BJ (cell line): ENCODE results near the gene AP3D1. TPM values are rescaled to one million over a fixed set of nuclear protein-coding genes. Genes with fewer than 3 reads are reported as not detected.

Source experiments
- CTCF ChIA-PET: fragments of 350-600 bp; formaldehyde crosslinking; extraction: SDS; loops from one replicate; lab custom pipeline; 2021; ENCODE audit warnings: antibody characterized with exemption, inconsistent platforms; lab: Yijun Ruan, JAX
- POLR2A ChIA-PET: fragments of 300-600 bp; sonication (Branson Sonifier 250); formaldehyde crosslinking; extraction: SDS; loops from one replicate; lab custom pipeline; 2021; ENCODE audit warnings: antibody characterized with exemption; lab: Charles Lee
- DNase-seq: peaks from one replicate; pipeline ENCODE4 v3.0.0-alpha.2; 2011; ENCODE audit warnings: low read depth
- H3K27me3 ChIP-seq: 2 replicates; pipeline ENCODE4 v1.6.0; 2011; ENCODE audit warnings: low read length; ENCODE audit not compliant: control insufficient read depth, insufficient read depth
- H3K36me3 ChIP-seq: 2 replicates; pipeline ENCODE4 v1.5.1; 2011; ENCODE audit warnings: low read length; ENCODE audit not compliant: control insufficient read depth, insufficient read depth
- H3K4me3 ChIP-seq: 2 replicates; pipeline ENCODE4 v1.5.1; 2011; ENCODE audit warnings: low read depth, mild to moderate bottlenecking, control low read depth, low read length
- polyA plus RNA-seq: library from polyadenylated mRNA; depleted of rRNA; stranded (reverse); fragments of >200 nt; gene quantifications from 2 replicates; pipeline ENCODE4 v1.2.3, GENCODE V29; 2011
- TF ChIP-seq, protein P1 (sequence below): IDR thresholded peaks from 2 replicates; pipeline ENCODE4 v1.5.1; 2011; ENCODE audit warnings: low read depth, mild to moderate bottlenecking, control low read depth, inconsistent platforms, low read length, moderate library complexity; ENCODE audit not compliant: insufficient read depth

Gene AP3D1
- polyA plus RNA-seq, 1 experiment: 122 TPM

DNA sequence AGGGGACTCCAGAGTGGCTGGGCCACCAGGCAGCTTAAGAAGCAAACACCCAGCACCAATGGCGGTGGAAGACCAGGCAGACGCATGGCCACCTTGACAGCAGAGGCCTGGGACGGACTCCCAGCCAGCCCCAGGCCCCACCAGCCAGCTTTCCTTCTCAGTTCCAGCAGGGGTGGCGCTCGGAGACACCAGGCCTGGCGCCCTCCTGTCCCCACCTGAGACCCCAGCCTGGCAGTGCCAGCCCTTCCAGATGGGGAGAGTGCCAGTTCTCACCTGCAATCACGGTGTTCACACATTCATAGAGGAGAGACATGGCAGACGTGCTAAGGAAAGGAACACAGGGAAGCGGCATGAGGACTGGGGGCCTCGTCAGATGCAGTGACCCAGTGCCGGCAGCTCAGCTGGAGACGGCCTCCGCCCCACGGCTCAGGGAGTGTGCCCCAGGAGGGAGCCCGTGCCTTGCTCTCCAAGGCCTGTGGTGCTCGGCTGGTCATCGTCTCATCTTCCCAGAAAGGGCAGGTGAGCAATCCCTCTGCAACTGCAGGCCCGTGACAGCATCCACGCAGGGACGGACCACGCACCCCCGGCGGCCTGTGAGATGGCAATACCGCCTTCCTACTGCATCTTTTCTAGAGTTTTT lies 24.4 kb downstream of the AP3D1 start:
- H3K27me3 ChIP-seq: no peaks in the 10 kb centered on the region
- ChIA-PET CTCF (no interaction called here), POLR2A (no interaction called here)
- TF ChIP-seq, protein P1, sequence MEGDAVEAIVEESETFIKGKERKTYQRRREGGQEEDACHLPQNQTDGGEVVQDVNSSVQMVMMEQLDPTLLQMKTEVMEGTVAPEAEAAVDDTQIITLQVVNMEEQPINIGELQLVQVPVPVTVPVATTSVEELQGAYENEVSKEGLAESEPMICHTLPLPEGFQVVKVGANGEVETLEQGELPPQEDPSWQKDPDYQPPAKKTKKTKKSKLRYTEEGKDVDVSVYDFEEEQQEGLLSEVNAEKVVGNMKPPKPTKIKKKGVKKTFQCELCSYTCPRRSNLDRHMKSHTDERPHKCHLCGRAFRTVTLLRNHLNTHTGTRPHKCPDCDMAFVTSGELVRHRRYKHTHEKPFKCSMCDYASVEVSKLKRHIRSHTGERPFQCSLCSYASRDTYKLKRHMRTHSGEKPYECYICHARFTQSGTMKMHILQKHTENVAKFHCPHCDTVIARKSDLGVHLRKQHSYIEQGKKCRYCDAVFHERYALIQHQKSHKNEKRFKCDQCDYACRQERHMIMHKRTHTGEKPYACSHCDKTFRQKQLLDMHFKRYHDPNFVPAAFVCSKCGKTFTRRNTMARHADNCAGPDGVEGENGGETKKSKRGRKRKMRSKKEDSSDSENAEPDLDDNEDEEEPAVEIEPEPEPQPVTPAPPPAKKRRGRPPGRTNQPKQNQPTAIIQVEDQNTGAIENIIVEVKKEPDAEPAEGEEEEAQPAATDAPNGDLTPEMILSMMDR: no peak
- H3K36me3 ChIP-seq: peaks cover 50% of the 10 kb centered on the region
- no peak overlapping the region for H3K4me3 ChIP-seq
- no peak for DNase-seq

GRCh38 chr19:2123682-2124387 lies 27.5 kb downstream of the AP3D1 start:
- H3K27me3 ChIP-seq: no peaks in the 10 kb centered on the region
- no peak for DNase-seq
- H3K4me3 ChIP-seq: no peak overlapping the region
- H3K36me3 ChIP-seq: peaks cover 55% of the 10 kb centered on the region
- TF ChIP-seq, protein P1: no peak
- POLR2A ChIA-PET: no interaction called here
- CTCF ChIA-PET: interaction anchor here (0.7 to 0.9 kb wide), 2 partner anchors 10 to 14 kb away, joined by 3 read pairs; no protein-coding TSS in a partner anchor

GRCh38 chr19:2122982-2123381 lies 28.4 kb downstream of the AP3D1 start:
- Histone ChIP-seq H3K27me3 (no peaks in the 10 kb centered on the region), H3K4me3 (no peak overlapping the region), H3K36me3 (peaks cover 62% of the 10 kb centered on the region)
- TF ChIP-seq, protein P1: no peak
- ChIA-PET CTCF (interaction anchor here (0.6 kb wide), 1 partner anchor 278 kb away, joined by 3 read pairs; no protein-coding TSS in a partner anchor), POLR2A (no interaction called here)
- DNase-seq: no peak

GRCh38 chr19:2122251-2122650 lies 29.1 kb downstream of the AP3D1 start:
- ChIA-PET CTCF (no interaction called here), POLR2A (no interaction called here)
- no peaks in the 10 kb centered on the region for H3K27me3 ChIP-seq
- TF ChIP-seq, protein P1: no peak
- DNase-seq: no peak
- H3K4me3 ChIP-seq: no peak overlapping the region
- H3K36me3 ChIP-seq: peaks cover 64% of the 10 kb centered on the region

- POLR2A ChIA-PET: no interaction called here
- no peak for DNase-seq
- H3K27me3 ChIP-seq: no peaks in the 10 kb centered on the region
- CTCF ChIA-PET: no interaction called here
- no peak overlapping the region for H3K4me3 ChIP-seq
- H3K36me3 ChIP-seq: peaks cover 65% of the 10 kb centered on the region
- TF ChIP-seq, protein P1: no peak
These were observed 29.8 kb downstream of the AP3D1 start for GRCh38 chr19:2121416-2122051.
